GM19452 (cell line): ENCODE results near the gene VSIG4.

Experiments used
- ATAC-seq: cut with Tn5 transposase; IDR thresholded peaks from one replicate; pipeline ENCODE4 v1.9.1; 2021; ENCODE audit not compliant: unreplicated experiment

Gene VSIG4

DNA sequence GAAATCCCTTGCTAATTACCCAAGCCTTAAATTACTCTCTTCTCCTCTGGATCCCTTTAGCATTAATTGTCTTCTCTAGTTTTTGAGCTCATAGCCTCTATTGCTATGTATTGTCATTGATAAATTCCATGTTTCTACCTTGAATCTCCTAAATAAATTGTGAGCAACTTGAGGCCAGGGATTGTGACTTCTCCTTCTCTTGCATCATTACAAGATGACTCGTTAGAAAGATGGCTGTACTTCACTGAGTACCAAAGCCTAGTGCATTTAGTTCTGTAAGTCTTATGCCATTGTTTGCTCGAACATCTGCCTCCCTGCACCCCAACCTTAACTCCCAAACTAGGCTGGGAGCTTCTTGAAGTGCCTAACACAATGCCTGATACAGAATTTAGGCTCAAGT is 15.3 kb downstream of the VSIG4 start:
- ATAC-seq, result no peak

- no peak for ATAC-seq
These were observed 15.8 kb downstream of the VSIG4 start for GRCh38 chrX:66024092-66024467.

GRCh38 chrX:66023385-66024091 is 16.3 kb downstream of the VSIG4 start:
- no peak for ATAC-seq

DNA sequence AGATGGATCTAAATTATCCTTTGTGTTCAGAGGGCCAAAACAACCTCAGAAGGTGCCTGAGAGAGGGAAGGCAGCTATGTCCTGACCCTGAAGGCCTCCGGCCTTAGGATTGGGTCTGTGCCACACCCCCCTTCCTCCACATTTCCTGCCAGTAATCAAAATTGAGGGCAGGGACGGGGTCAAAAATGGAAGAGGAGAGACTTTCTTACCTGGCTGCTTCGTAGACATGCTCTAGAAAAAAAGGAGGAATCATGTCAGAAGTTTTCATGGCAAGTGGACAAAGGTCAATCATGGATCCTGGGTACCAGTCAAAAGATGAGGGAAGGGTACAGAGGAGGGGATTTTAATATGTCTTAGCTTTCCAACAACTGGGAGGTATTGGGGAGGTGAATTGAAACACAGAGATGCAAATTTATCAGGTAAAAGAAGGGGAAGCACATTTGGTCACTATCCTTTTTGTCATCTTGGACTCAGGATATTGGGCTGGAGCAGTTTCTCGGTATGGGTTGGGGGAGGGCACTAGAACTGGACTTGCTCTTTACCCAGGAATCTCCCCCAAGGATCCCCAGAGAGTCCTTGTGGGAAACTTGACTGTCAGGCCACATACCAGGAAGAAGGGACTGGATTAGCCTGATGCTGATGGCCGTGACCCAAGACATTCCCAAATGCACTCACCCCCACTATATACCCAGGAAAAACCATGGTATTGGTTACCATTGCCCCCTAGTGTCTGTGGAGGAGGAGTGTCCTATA is 17.1 kb downstream of the VSIG4 start:
- ATAC-seq, result no peak

DNA sequence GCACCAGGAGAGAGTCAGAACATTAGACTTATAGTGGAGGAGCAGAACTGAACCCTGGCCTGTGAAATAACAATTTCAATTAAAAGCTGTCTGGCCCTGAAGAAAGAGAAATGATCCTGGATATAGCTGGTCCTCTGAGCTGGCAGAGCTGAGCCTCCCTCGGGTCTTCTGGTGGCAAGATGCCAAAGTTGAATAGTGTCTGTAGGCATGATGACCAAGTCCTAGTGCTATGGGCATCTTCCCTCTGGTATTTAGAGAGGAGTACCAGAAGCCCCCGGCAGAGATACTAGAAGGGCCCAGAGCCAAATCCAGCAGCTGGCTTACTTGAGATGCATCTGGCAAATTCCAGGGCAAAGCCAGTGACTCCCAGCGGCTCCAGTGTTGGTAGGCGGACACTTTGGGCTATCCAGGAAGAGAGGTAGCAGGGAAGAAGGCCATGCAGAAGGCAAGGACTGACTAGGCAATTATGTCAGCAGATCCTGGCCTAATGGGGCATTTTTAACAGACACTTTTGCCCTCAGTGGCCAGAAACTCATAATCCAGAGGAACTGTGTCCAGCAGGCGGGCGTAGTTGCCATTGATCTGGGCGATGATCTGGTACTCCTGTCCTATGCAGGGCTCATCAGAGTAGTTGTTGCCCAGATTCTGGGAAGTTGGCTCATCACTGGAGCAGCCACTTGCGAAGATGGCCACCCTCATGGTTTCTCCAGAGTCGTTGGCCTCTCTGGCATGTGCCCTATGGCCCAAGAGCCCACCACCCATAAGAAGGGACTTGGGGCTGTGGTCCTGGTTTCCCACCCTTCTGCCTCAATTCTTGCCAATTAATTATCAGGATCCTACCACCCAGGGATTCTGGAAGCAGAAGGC is 17.9 kb downstream of the VSIG4 start:
- no peak for ATAC-seq

- no peak for ATAC-seq
These were observed 18.5 kb downstream of the VSIG4 start for GRCh38 chrX:66021401-66021764.

DNA sequence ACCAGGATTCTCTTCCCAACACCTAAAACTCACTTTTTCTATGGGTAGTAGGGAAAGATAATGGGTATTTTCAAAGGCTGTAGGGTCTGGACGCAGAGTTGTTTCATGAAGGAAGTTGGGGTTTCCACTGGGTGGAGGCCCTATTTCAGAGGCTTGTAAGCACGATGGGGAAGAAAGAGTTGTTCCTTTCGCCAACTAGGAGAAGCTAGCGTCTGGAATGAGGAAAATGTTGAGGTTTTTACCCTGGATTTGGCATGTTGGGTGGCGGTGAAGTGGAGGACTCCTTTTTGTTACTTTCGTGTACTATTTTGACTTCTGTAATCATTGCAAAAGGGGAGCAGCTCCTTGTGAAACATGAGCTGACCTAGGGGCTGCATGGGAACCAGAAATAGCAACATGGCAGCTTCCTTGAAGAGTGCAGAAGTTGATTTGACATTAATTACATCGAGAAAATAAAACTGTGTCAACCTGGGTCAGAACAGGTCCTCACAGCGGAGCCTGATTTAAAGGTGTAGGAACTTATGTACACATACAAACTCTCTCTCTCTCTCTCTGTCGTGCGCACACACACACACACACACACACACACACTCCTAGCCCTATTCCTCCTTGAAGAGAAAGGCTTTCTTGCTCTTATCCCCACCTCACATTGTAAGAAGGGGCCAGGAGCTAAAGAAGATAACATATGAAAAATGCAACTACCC is 19.1 kb downstream of the VSIG4 start:
- no peak for ATAC-seq

GRCh38 chrX:66019974-66020373 is 19.9 kb downstream of the VSIG4 start:
- ATAC-seq, result no peak

DNA sequence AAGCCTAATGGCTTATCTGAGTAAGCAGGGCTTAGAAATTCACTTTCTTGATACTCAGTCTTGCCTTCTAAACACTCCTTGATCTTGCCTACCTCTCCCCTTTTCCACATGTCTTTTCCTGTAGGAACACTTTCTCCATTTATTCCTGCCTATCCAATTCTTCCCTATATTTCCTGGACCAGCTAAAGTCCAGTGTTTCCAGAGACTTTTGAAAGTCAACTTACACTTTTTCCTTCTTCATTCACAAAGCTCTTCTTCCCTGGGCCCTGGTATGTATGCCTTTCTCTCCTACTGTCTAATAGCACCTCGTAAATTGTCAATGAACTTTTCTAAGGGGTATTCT is 20.6 kb downstream of the VSIG4 start:
- no peak for ATAC-seq

DNA sequence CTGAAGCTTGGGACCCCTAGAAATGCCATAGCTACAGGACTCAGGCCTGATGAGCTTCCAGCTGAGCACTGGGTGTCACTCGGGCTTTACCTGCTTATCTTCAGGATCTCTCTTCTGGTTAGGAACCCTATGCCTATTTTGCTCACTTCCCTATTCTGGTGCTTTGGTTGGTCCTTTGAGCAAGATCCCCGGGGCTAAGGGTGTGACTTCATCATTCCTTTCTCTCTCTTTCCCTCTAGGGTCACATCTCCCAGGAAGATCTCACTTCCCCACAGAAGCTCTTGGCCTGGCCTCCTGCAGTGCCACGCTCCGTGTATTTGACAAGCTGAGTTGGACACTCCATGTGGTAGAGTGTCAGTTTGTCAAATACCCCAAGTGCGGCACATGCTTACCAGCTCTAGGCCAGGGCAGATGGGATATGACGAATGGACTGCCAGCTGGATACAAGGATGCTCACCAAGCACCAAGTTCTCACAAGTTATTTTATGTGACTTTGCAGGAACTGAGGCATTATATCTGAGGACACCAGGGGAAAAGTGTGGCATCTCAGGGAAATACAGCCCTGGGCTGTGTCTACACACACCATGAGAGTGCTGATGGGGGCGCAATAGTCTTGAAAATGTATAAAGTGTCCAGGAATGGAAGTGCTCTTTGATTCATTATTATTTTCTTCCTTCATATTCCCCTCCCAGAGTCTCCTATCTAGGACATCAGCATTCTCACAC is 21.1 kb downstream of the VSIG4 start:
- no peak for ATAC-seq

- ATAC-seq, result no peak
These were observed 22.2 kb downstream of the VSIG4 start for GRCh38 chrX:66017659-66018170.

GRCh38 chrX:66016905-66017658 is 22.8 kb downstream of the VSIG4 start:
- peak; percentile 26 for ATAC-seq

DNA sequence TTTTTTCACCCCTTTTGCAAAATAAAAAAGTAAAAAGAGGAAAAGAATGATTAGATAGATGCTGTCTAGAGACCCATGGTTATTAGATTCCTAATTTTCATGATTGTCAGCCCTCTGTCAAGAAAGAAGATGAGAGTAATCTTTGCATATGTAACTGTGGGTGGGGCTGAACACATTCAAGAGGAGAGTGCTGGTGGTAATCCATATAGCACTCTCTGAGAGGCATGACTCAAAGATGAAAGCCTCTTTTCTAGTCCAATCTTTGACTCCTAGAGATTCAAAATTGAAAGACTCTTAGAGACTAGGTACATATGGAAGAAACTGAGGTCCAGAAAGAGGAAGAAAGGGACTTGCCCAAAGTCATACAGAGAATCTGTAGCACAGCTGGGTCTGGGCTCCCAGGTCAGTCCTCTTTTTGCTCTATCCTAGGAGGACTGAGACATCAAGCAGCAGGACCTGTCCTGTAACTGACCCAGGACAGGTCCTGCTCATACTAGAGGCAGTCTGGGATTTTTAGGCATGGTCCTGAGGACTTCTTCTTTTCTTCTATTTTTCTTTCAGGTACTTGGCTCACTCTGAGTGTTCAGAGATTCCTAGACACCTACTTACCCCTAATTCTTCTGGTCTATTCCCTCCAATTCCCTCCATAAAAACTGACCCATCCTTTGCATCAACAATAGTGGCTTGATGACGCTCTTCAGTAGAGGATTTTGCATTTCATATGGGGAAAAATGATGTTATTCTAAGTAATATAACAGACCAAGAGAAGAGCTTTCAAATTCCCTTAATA is 23.8 kb downstream of the VSIG4 start:
- no peak for ATAC-seq

DNA sequence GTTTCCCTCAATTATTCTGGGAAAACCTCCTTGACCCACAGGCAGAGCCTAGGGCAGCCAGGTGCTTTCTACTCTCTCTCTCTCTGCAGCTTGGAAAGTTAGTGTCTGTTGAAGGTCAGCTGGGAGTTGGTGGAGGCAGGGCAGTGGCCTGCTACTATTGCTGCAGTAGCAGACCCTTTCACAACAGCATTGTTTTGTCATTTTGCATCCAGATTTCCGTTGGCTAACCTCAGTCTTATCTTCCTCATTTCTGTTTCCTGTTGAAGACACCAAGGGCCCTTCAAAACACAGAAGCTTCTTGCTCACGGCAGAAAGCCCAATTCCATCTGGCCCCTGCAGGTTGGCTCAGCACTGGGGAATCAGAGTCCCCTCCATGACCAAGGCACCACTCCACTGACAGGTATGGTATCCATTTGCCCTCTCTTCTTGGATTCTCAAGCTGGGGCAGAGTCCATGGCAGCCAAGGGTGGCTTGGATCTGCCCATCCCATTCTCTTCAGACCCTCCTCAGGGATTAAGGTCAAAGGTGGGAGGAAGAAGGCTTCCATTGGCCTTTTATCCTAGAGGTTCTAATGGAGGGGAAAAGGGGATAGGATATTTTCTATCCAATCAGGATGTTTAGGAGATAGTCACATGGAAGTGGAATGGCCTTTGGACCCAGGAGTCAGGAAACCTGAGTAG is 24.6 kb downstream of the VSIG4 start:
- no peak for ATAC-seq

DNA sequence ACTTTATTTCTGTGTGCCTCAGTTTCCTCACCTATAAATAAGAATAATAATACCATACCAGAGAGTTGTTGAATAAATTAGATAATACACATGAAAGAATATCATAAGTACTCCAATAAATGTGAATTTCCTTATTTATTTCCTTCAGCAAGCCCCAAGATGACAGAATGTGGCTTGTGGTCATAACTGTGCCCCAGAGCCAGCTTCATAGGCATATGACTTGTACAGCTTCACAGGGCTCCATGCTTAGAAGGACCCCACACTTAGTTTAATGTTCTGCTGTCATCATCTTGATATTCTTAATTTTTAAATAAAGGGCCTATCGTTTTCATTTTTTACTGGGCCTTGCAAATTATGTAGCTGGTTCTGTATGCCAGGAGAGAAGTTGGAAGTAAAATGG is 25.3 kb downstream of the VSIG4 start:
- ATAC-seq, result no peak

GRCh38 chrX:66014084-66014483 is 25.8 kb downstream of the VSIG4 start:
- no peak for ATAC-seq

GRCh38 chrX:66013194-66013816 is 26.6 kb downstream of the VSIG4 start:
- ATAC-seq, result peak; percentile 28

DNA sequence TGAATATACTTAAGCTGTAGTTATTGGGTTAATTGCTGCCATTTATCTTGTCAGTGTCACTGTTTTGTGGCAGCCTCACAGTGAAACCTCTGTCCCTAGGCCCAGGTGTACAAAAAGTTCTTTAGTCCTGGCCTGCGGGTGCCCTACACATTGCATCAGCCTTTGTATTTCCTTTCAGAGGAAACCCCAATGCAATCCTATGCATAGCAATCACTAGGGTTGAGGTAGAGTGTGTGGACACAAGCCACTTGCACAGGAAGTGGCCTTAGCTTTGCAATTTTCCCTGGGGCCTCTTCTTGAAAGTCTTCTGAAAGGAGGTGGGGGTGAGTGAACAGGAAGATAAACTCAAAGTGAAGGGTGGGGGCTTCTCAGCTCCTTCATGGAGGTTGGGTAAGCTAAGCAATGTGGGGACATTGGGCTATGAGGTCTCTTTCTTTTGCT is 27.8 kb downstream of the VSIG4 start:
- ATAC-seq, result peak; percentile 52
